Trophoblast cell (in vitro differentiated cells and primary cell): ENCODE data around the gene OR5K1.

ENCODE experiments used
- DNase-seq, 2 donors: peaks; one replicate each; pipeline ENCODE4 v3.0.0-alpha.2; 2016
- H2AFZ ChIP-seq: 2 replicates; pipeline ENCODE4 v1.6.1; 2013; ENCODE audit warnings: low read length, moderate library complexity, mild to moderate bottlenecking; ENCODE audit not compliant: insufficient read depth, poor library complexity
- H2AK5ac ChIP-seq: 2 replicates; pipeline ENCODE4 v1.6.1; 2013; ENCODE audit warnings: mild to moderate bottlenecking, low read length
- H2BK120ac ChIP-seq: 2 replicates; pipeline ENCODE4 v1.6.1; 2013; ENCODE audit warnings: low read length, mild to moderate bottlenecking, moderate library complexity; ENCODE audit not compliant: insufficient read depth, poor library complexity
- H2BK12ac ChIP-seq: 2 replicates; pipeline ENCODE4 v1.6.1; 2013; ENCODE audit warnings: mild to moderate bottlenecking, low read length, moderate library complexity
- H2BK5ac ChIP-seq: 2 replicates; pipeline ENCODE4 v1.6.1; 2013; ENCODE audit warnings: low read length, low read depth, moderate library complexity, mild to moderate bottlenecking; ENCODE audit not compliant: poor library complexity
- H3K14ac ChIP-seq: 2 replicates; pipeline ENCODE4 v1.6.1; 2013; ENCODE audit warnings: mild to moderate bottlenecking, low read length
- H3K18ac ChIP-seq: 2 replicates; pipeline ENCODE4 v1.6.1; 2013; ENCODE audit warnings: mild to moderate bottlenecking, low read length
- H3K23ac ChIP-seq: 2 replicates; pipeline ENCODE4 v1.6.1; 2013; ENCODE audit warnings: low read length
- H3K27ac ChIP-seq: 2 replicates; pipeline ENCODE4 v1.5.1; 2013; ENCODE audit warnings: low read depth, mild to moderate bottlenecking, inconsistent platforms, low read length, moderate library complexity
- H3K27me3 ChIP-seq: 2 replicates; pipeline ENCODE4 v1.6.1; 2013; ENCODE audit warnings: inconsistent platforms, mild to moderate bottlenecking, low read length, moderate library complexity; ENCODE audit not compliant: insufficient read depth
- H3K36me3 ChIP-seq, 2 experiments: 1 replicate in 1 of 2; 2 replicates in 1 of 2; pipeline ENCODE4 v1.6.1; 2013; ENCODE audit warnings: low read length in 2 of 2, mild to moderate bottlenecking in 2 of 2, moderate library complexity in 1 of 2; ENCODE audit not compliant: insufficient read depth in 2 of 2, control insufficient read depth in 1 of 2
- H3K4ac ChIP-seq: 2 replicates; pipeline ENCODE4 v1.6.1; 2013; ENCODE audit warnings: low read depth, mild to moderate bottlenecking, low read length, moderate library complexity
- H3K4me1 ChIP-seq, 2 experiments: 1 replicate in 1 of 2; 2 replicates in 1 of 2; pipeline ENCODE4 v1.6.1; 2013; ENCODE audit warnings: low read length in 2 of 2, mild to moderate bottlenecking in 2 of 2, moderate library complexity in 1 of 2; ENCODE audit not compliant: insufficient read depth in 2 of 2, control insufficient read depth in 1 of 2
- H3K4me2 ChIP-seq: 2 replicates; pipeline ENCODE4 v1.6.1; 2013; ENCODE audit warnings: inconsistent platforms, mild to moderate bottlenecking, low read length, moderate library complexity
- H3K4me3 ChIP-seq: 2 replicates; pipeline ENCODE4 v1.5.1; 2013; ENCODE audit warnings: mild to moderate bottlenecking, low read depth, low read length, inconsistent platforms
- H3K79me1 ChIP-seq: one replicate; pipeline ENCODE4 v1.6.1; 2013; ENCODE audit warnings: low read length
- H3K79me2 ChIP-seq: 2 replicates; pipeline ENCODE4 v1.6.1; 2013; ENCODE audit warnings: low read length, mild to moderate bottlenecking; ENCODE audit not compliant: control insufficient read depth, insufficient read depth, poor library complexity
- H3K9ac ChIP-seq: 2 replicates; pipeline ENCODE4 v1.6.1; 2013; ENCODE audit warnings: mild to moderate bottlenecking, low read length
- H3K9me3 ChIP-seq: 2 replicates; pipeline ENCODE4 v1.6.1; 2013; ENCODE audit warnings: low read depth, mild to moderate bottlenecking, control low read depth, inconsistent platforms, low read length; ENCODE audit not compliant: insufficient read depth
- H4K12ac ChIP-seq: 2 replicates; pipeline ENCODE4 v1.6.1; 2013; ENCODE audit warnings: low read depth, mild to moderate bottlenecking, low read length, moderate library complexity
- H4K8ac ChIP-seq: 2 replicates; pipeline ENCODE4 v1.6.1; 2013; ENCODE audit warnings: low read depth, mild to moderate bottlenecking, low read length, moderate library complexity
- H4K91ac ChIP-seq: one replicate; pipeline ENCODE4 v1.6.1; 2013; ENCODE audit warnings: low read depth, mild to moderate bottlenecking, low read length, moderate library complexity
- WGBS: extraction: QIAGEN DNeasy Blood & Tissue Kit; methylation state at CpG from one replicate; pipeline ENCODE4 v1.1.7; 2013; ENCODE audit warnings: missing lambda C conversion rate; ENCODE audit not compliant: insufficient read length, insufficient coverage; ENCODE audit errors: extremely low coverage; 5-methylcytosine and 5-hydroxymethylcytosine counted together

Gene OR5K1

GRCh38 chr3:98454929-98455328 is 8.1 kb upstream of the OR5K1 start:
- no peaks in the 10 kb centered on the region for H3K79me2 ChIP-seq

DNA sequence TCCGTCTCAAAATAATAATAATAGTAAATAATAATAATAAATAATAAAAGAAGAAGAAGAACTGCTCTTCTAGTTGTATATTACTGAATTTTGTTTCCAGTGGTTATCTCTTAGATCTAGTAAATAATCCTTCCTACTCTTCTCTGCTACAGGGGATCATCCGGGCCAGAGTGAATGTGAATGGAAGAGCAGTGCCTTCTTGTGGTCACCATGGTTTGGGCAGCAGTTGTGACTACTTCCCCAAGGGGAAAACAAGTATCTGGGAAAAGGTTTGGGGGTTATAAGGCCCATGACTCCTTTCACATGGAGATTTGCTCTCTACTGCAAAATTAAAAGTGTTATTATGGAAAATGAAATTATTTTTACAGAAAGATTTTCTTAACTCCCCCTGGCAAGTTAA is 5.5 kb upstream of the OR5K1 start:
- Histone ChIP-seq H3K4me1 (no peaks in the 10 kb centered on the region), H2BK12ac (no peak overlapping the region), H3K79me2 (no peaks in the 10 kb centered on the region), H3K36me3 (no peaks in the 10 kb centered on the region), H2AK5ac (no peak overlapping the region), H2BK120ac (no peak overlapping the region), H3K79me1 (no peaks in the 10 kb centered on the region), H3K9me3 (no peaks in the 10 kb centered on the region), H3K4ac (no peak overlapping the region), H3K4me2 (no peak overlapping the region), H3K18ac (no peak overlapping the region), H4K12ac (no peak overlapping the region), H3K27me3 (no peaks in the 10 kb centered on the region), H3K23ac (no peak overlapping the region), H3K27ac (no peak overlapping the region), H2AFZ (no peak overlapping the region), H3K9ac (no peak overlapping the region), H4K8ac (no peak overlapping the region), H2BK5ac (no peak overlapping the region), H3K14ac (no peak overlapping the region), H4K91ac (no peak overlapping the region), H3K4me3 (no peak overlapping the region)
- WGBS, result no CpG with 5 or more reads among the region's 2 CpGs
- no peak for DNase-seq

More at GRCh38 chr3:98454929-98455328, 8.1 kb upstream of the OR5K1 start:
- Histone ChIP-seq H3K9me3 (no peaks in the 10 kb centered on the region), H2AK5ac (no peak overlapping the region), H3K4ac (no peak overlapping the region), H4K12ac (no peak overlapping the region), H3K79me1 (no peaks in the 10 kb centered on the region), H4K91ac (no peak overlapping the region), H3K14ac (no peak overlapping the region), H2BK5ac (no peak overlapping the region), H3K4me1 (no peaks in the 10 kb centered on the region), H2AFZ (no peak overlapping the region), H2BK12ac (no peak overlapping the region), H3K23ac (no peak overlapping the region), H3K27me3 (no peaks in the 10 kb centered on the region), H3K18ac (no peak overlapping the region), H3K9ac (no peak overlapping the region), H4K8ac (no peak overlapping the region), H3K4me3 (no peak overlapping the region), H3K27ac (no peak overlapping the region), H3K4me2 (no peak overlapping the region), H3K36me3 (no peaks in the 10 kb centered on the region), H2BK120ac (no peak overlapping the region)
- WGBS, result no CpG with 5 or more reads among the region's 1 CpG
- no peak for DNase-seq

DNA sequence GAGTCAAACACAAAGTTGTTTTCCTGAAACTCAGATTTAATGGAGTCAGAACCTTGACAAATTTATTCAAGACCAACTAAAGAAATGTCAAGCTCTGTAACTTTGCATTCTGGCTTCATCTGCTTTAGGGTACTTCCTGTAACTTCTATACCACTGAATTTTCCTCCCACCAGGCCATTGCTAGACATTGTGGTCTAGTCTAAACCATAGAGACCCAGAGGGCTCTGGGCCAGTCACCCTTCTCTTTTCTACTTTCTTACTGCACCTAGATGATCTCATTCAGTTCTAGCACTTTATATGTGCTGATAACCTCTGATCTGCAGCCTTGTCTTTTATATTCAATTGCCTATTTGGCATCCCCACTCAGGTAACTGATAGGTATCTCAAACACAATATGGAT is 2.8 kb upstream of the OR5K1 start:
- Histone ChIP-seq H3K27me3 (no peaks in the 10 kb centered on the region), H3K14ac (no peak overlapping the region), H2AFZ (no peak overlapping the region), H3K79me2 (no peaks in the 10 kb centered on the region), H3K4me2 (no peak overlapping the region), H3K4ac (no peak overlapping the region), H4K12ac (no peak overlapping the region), H3K4me3 (no peak overlapping the region), H2BK12ac (no peak overlapping the region), H3K18ac (no peak overlapping the region), H3K79me1 (no peaks in the 10 kb centered on the region), H3K27ac (no peak overlapping the region), H3K9me3 (no peaks in the 10 kb centered on the region), H2BK5ac (no peak overlapping the region), H4K8ac (no peak overlapping the region), H3K4me1 (no peaks in the 10 kb centered on the region), H3K23ac (no peak overlapping the region), H2AK5ac (no peak overlapping the region), H4K91ac (no peak overlapping the region), H2BK120ac (no peak overlapping the region), H3K36me3 (no peaks in the 10 kb centered on the region), H3K9ac (no peak overlapping the region)
- no peak for DNase-seq

- no peak overlapping the region for H3K4me3 ChIP-seq
- H3K4me1 ChIP-seq, result peaks cover 3 to 4% of the 10 kb centered on the region in 2 experiments
- H3K27ac ChIP-seq, result no peak overlapping the region
- no peak overlapping the region for H2BK12ac ChIP-seq
- no peak overlapping the region for H3K18ac ChIP-seq
- no peaks in the 10 kb centered on the region for H3K27me3 ChIP-seq
- no peak overlapping the region for H4K8ac ChIP-seq
- H3K9me3 ChIP-seq, result peaks cover 3% of the 10 kb centered on the region
- no peak overlapping the region for H2AK5ac ChIP-seq
- H3K79me1 ChIP-seq, result no peaks in the 10 kb centered on the region
- H3K79me2 ChIP-seq, result no peaks in the 10 kb centered on the region
- no peak overlapping the region for H2BK5ac ChIP-seq
- no peaks in the 10 kb centered on the region for H3K36me3 ChIP-seq
- H3K14ac ChIP-seq, result no peak overlapping the region
- DNase-seq, result peak; percentile 92 to 93
- no peak overlapping the region for H4K91ac ChIP-seq
- H3K4ac ChIP-seq, result no peak overlapping the region
- no peak overlapping the region for H3K9ac ChIP-seq
- H3K4me2 ChIP-seq, result no peak overlapping the region
- H2AFZ ChIP-seq, result no peak overlapping the region
- H3K23ac ChIP-seq, result no peak overlapping the region
- H2BK120ac ChIP-seq, result no peak overlapping the region
- no peak overlapping the region for H4K12ac ChIP-seq
- WGBS, result no CpG with 5 or more reads among the region's 3 CpGs
Measured at GRCh38 chr3:98482717-98483482, 19.9 kb downstream of the OR5K1 start.
